IPS-15b (cell line): ENCODE data around the gene CCDC71.
A peak's percentile ranks its signal among the peaks of the same experiment; 100 is the strongest.

Experiments
- H3K27me3 ChIP-seq: one replicate; pipeline ENCODE4 v1.6.1; 2013; ENCODE audit warnings: low read length; ENCODE audit not compliant: control insufficient read depth, insufficient read depth
- H3K36me3 ChIP-seq: one replicate; pipeline ENCODE4 v1.6.1; 2013; ENCODE audit warnings: low read length; ENCODE audit not compliant: control insufficient read depth, insufficient read depth
- H3K4me1 ChIP-seq: one replicate; pipeline ENCODE4 v1.6.1; 2013; ENCODE audit warnings: mild to moderate bottlenecking, low read length; ENCODE audit not compliant: control insufficient read depth, insufficient read depth
- H3K4me3 ChIP-seq: one replicate; pipeline ENCODE4 v1.5.1; 2013; ENCODE audit warnings: low read depth, low read length
- H3K9ac ChIP-seq: one replicate; pipeline ENCODE4 v1.6.1; 2013; ENCODE audit warnings: low read depth, mild to moderate bottlenecking, low read length
- H3K9me3 ChIP-seq: one replicate; pipeline ENCODE4 v1.6.1; 2013; ENCODE audit warnings: mild to moderate bottlenecking, low read length; ENCODE audit not compliant: control insufficient read depth, insufficient read depth

The CCDC71 gene

GRCh38 chr3:49180116-49180515 lies 14.0 kb upstream of the CCDC71 start:
- H3K9me3 ChIP-seq, result no peaks in the 10 kb centered on the region
- no peaks in the 10 kb centered on the region for H3K4me1 ChIP-seq
- no peaks in the 10 kb centered on the region for H3K36me3 ChIP-seq
- H3K27me3 ChIP-seq, result no peaks in the 10 kb centered on the region
- H3K4me3 ChIP-seq, result no peak overlapping the region
- no peak overlapping the region for H3K9ac ChIP-seq

- Histone ChIP-seq H3K4me3 (no peak overlapping the region), H3K27me3 (no peaks in the 10 kb centered on the region), H3K4me1 (peaks cover 10% of the 10 kb centered on the region), H3K36me3 (peaks cover 2% of the 10 kb centered on the region), H3K9ac (no peak overlapping the region), H3K9me3 (no peaks in the 10 kb centered on the region)
Observed at GRCh38 chr3:49177073-49177472, 10.9 kb upstream of the CCDC71 start.

GRCh38 chr3:49175530-49175929 lies 9.4 kb upstream of the CCDC71 start:
- Histone ChIP-seq H3K9me3 (no peaks in the 10 kb centered on the region), H3K27me3 (no peaks in the 10 kb centered on the region), H3K4me1 (peaks cover 10% of the 10 kb centered on the region), H3K4me3 (no peak overlapping the region), H3K9ac (no peak overlapping the region), H3K36me3 (peaks cover 2% of the 10 kb centered on the region)

- Histone ChIP-seq H3K36me3 (peaks cover 2% of the 10 kb centered on the region), H3K9ac (no peak overlapping the region), H3K27me3 (no peaks in the 10 kb centered on the region), H3K4me1 (peaks cover 10% of the 10 kb centered on the region), H3K4me3 (no peak overlapping the region), H3K9me3 (no peaks in the 10 kb centered on the region)
Observed at GRCh38 chr3:49174397-49174985, 8.4 kb upstream of the CCDC71 start.

GRCh38 chr3:49173792-49174170 lies 7.7 kb upstream of the CCDC71 start:
- H3K4me3 ChIP-seq, result peak overlapping the region; percentile 39

GRCh38 chr3:49173116-49173791 lies 7.1 kb upstream of the CCDC71 start:
- peaks cover 10% of the 10 kb centered on the region for H3K4me1 ChIP-seq
- peak overlapping the region; percentile 39 for H3K4me3 ChIP-seq
- peaks cover 2% of the 10 kb centered on the region for H3K36me3 ChIP-seq
- no peaks in the 10 kb centered on the region for H3K27me3 ChIP-seq
- no peak overlapping the region for H3K9ac ChIP-seq
- no peaks in the 10 kb centered on the region for H3K9me3 ChIP-seq

More at GRCh38 chr3:49173792-49174170, 7.7 kb upstream of the CCDC71 start:
- Histone ChIP-seq H3K9ac (no peak overlapping the region), H3K36me3 (peaks cover 2% of the 10 kb centered on the region), H3K9me3 (no peaks in the 10 kb centered on the region), H3K27me3 (no peaks in the 10 kb centered on the region), H3K4me1 (peaks cover 10% of the 10 kb centered on the region)

GRCh38 chr3:49172551-49173041 lies 6.5 kb upstream of the CCDC71 start:
- peak overlapping the region; percentile 24 for H3K9ac ChIP-seq
- peaks cover 2% of the 10 kb centered on the region for H3K36me3 ChIP-seq
- peak overlapping the region; percentile 37 for H3K4me3 ChIP-seq
- H3K4me1 ChIP-seq, result peaks cover 10% of the 10 kb centered on the region
- no peaks in the 10 kb centered on the region for H3K9me3 ChIP-seq
- H3K27me3 ChIP-seq, result no peaks in the 10 kb centered on the region

GRCh38 chr3:49171775-49172500 lies 5.8 kb upstream of the CCDC71 start:
- H3K4me1 ChIP-seq, result peaks cover 10% of the 10 kb centered on the region
- H3K27me3 ChIP-seq, result no peaks in the 10 kb centered on the region
- H3K4me3 ChIP-seq, result peak overlapping the region; percentile 82
- peaks cover 2% of the 10 kb centered on the region for H3K36me3 ChIP-seq
- no peaks in the 10 kb centered on the region for H3K9me3 ChIP-seq
- peak overlapping the region; percentile 70 for H3K9ac ChIP-seq

- H3K27me3 ChIP-seq, result no peaks in the 10 kb centered on the region
- peaks cover 2% of the 10 kb centered on the region for H3K36me3 ChIP-seq
- H3K9ac ChIP-seq, result peak within 1 kb of the TSS; percentile 70
- H3K9me3 ChIP-seq, result no peaks in the 10 kb centered on the region
- H3K4me3 ChIP-seq, result peak within 1 kb of the TSS; percentile 82
- H3K4me1 ChIP-seq, result peaks cover 11% of the 10 kb centered on the region
Observed at GRCh38 chr3:49171119-49171774, 5.1 kb upstream of the CCDC71 start, which contains the start of gene KLHDC8B. Gene KLHDC8B, plus strand, starts transcription at chr3:49171598. Its CDS starts 1,172 bp downstream, at chr3:49172770.

- Histone ChIP-seq H3K9ac (no peak overlapping the region), H3K9me3 (no peaks in the 10 kb centered on the region), H3K4me1 (peaks cover 11% of the 10 kb centered on the region), H3K27me3 (no peaks in the 10 kb centered on the region), H3K36me3 (peaks cover 2% of the 10 kb centered on the region), H3K4me3 (peak overlapping the region; percentile 82)
Observed at GRCh38 chr3:49170744-49171118, 4.6 kb upstream of the CCDC71 start.

GRCh38 chr3:49166752-49167556 lies 823 bp upstream of the CCDC71 start:
- H3K9me3 ChIP-seq, result no peaks in the 10 kb centered on the region
- H3K27me3 ChIP-seq, result no peaks in the 10 kb centered on the region
- peaks cover 20% of the 10 kb centered on the region for H3K36me3 ChIP-seq
- H3K9ac ChIP-seq, result peak overlapping the region; percentile 13
- peak overlapping the region; percentile 94 for H3K4me3 ChIP-seq
- H3K4me1 ChIP-seq, result peaks cover 5% of the 10 kb centered on the region
